ENCODE measurements around the gene GZMB.

- no peak for TF ChIP-seq REST (IDR thresholded peaks at IDR 0.05; ENCODE audit: insufficient read depth in 1 of 2, low read depth in 2 of 2, low read length in 2 of 2)
- TF ChIP-seq POLR2AphosphoS5 (IDR thresholded peaks at IDR 0.05; ENCODE audit: low read depth, low read length), result no peak
- TF ChIP-seq TAF1 (IDR thresholded peaks at IDR 0.05; ENCODE audit: borderline replicate concordance, insufficient read depth, low read length), result no peak
These were observed 20.7 kb downstream of the GZMB start for GRCh38 chr14:24613241-24613640.

Measured in PFSK-1 (cell line).